ENCODE data around the gene BCAS1. TPM values are rescaled to one million over a fixed set of nuclear protein-coding genes. Genes with fewer than 3 reads are reported as not detected.

The BCAS1 gene
- total RNA-seq (2022), result 1.2 and 2.0 TPM in 2 replicates
- percentile 44 among the genes with signal in this experiment for Bru-seq, nascent RNA
- BruChase-seq, experiment 1, labeled RNA remaining after a 2-hour chase, result percentile 39 among the genes with signal in this experiment
- percentile 32 among the genes with signal in this experiment for BruChase-seq, experiment 2, labeled RNA remaining after a 6-hour chase
- long read RNA-seq, partial matches to known transcripts, result 1 of 4 reads
- long read RNA-seq, other reads (novel, unspliced or antisense), result 1 of 4 reads

- Histone ChIP-seq H3K4me1 (peaks cover 51% of the 10 kb centered on the region), H3K4me3 (ENCODE audit: low read depth, low read length) (peak within 1 kb of the TSS; percentile 11; the same call in 1 of the 2 replicates), H3K27me3 (replicated peaks; ENCODE audit: control insufficient read depth, insufficient read depth, low read length) (no peaks in the 10 kb centered on the region), H3K9me3 (no peaks in the 10 kb centered on the region), H3K36me3 (ENCODE audit: control insufficient read depth, insufficient read depth, low read length) (no peaks in the 10 kb centered on the region)
- Mint-ChIP-seq H3K36me3 (ENCODE audit: insufficient read depth, unreplicated experiment) (no peaks in the 10 kb centered on the region), H3K4me3 (ENCODE audit: unreplicated experiment) (peak within 1 kb of the TSS; percentile 16), H3K4me1 (ENCODE audit: low read depth, unreplicated experiment) (peaks cover 43% of the 10 kb centered on the region), H3K9me3 (ENCODE audit: unreplicated experiment) (no peaks in the 10 kb centered on the region), H3K27me3 (ENCODE audit: insufficient read depth, unreplicated experiment) (no peaks in the 10 kb centered on the region), H3K27ac (ENCODE audit: unreplicated experiment) (peak within 1 kb of the TSS; percentile 64)
- BruUV-seq (replicated peaks), result no TSS peak
- CTCF ChIA-PET, result interaction anchor here (1.1 to 1.4 kb wide), 2 partner anchors 8 to 26 kb away, joined by 3 read pairs; no protein-coding TSS in a partner anchor
- DNase-seq, result peak; percentile 70 to 81
- POLR2A ChIA-PET, result no interaction called here
- intact Hi-C loops (cut with micrococcal nuclease; ENCODE audit: unreplicated experiment), result loop anchor here (2.0 kb wide), 1 partner anchor 14 kb away; no protein-coding TSS in a partner anchor
- no peak for TF ChIP-seq CTCF (IDR thresholded peaks at IDR 0.05; ENCODE audit: insufficient read depth in 1 of 2, low read depth in 1 of 2, low read length in 1 of 2, severe bottlenecking in 1 of 2, unreplicated experiment in 1 of 2)
These were observed at the start of gene BCAS1 for GRCh38 chr20:54070187-54070987. Gene BCAS1, minus strand, starts transcription at chr20:54070594. Its CDS starts 11,876 bp downstream, at chr20:54058718.

GRCh38 chr20:54119744-54120143 lies 49.4 kb upstream of the BCAS1 start:
- intact Hi-C loops (cut with micrococcal nuclease; ENCODE audit: unreplicated experiment), result no loop called here
- no peak overlapping the region for H3K27ac Mint-ChIP-seq (ENCODE audit: unreplicated experiment)

More at GRCh38 chr20:54119744-54120143, 49.4 kb upstream of the BCAS1 start:
- H3K9me3 ChIP-seq, result no peaks in the 10 kb centered on the region
- no peaks in the 10 kb centered on the region for H3K36me3 ChIP-seq (ENCODE audit: control insufficient read depth, insufficient read depth, low read length)
- no peaks in the 10 kb centered on the region for H3K27me3 Mint-ChIP-seq (ENCODE audit: insufficient read depth, unreplicated experiment)
- H3K36me3 Mint-ChIP-seq (ENCODE audit: insufficient read depth, unreplicated experiment), result peaks cover 5% of the 10 kb centered on the region
- no peak for DNase-seq
- H3K27me3 ChIP-seq (replicated peaks; ENCODE audit: control insufficient read depth, insufficient read depth, low read length), result no peaks in the 10 kb centered on the region
- H3K9me3 Mint-ChIP-seq (ENCODE audit: unreplicated experiment), result no peaks in the 10 kb centered on the region
- peaks cover 25% of the 10 kb centered on the region for H3K4me1 ChIP-seq
- CTCF ChIA-PET, result no interaction called here
- no peak overlapping the region for H3K4me3 Mint-ChIP-seq (ENCODE audit: unreplicated experiment)
- BruUV-seq (replicated peaks), result no TSS peak
- no peak overlapping the region for H3K4me3 ChIP-seq (ENCODE audit: low read depth, low read length)
- TF ChIP-seq CTCF (IDR thresholded peaks at IDR 0.05; ENCODE audit: insufficient read depth in 1 of 2, low read depth in 1 of 2, low read length in 1 of 2, severe bottlenecking in 1 of 2, unreplicated experiment in 1 of 2), result no peak
- POLR2A ChIA-PET, result no interaction called here
- peaks cover 19% of the 10 kb centered on the region for H3K4me1 Mint-ChIP-seq (ENCODE audit: low read depth, unreplicated experiment)
